Hippocampal formation (tissue), 2 donors: ENCODE data around the gene TMEM30A.

ENCODE experiments used
- DNase-seq, 2 donors: peaks; one replicate each; lab custom pipeline; 2025; lab: John Stamatoyannopoulos, UW

Gene TMEM30A

DNA sequence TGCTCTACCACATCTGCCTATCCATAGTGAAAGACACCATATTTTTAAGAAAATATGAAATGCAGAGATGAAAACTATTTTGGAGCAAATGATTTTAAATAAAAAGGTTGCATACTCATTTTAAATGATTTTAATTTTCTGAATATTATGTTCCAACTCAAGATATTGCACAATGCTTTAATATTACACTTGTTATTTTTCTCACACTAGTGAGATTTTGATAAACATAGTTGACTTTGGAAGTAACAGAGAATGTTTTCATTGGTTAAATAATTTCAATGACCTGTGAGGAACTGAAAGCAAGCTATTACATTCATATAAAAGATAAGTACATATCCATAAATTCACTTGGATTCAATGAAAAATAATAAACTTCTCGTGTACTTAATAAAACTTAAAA is 7.2 kb upstream of the TMEM30A start:
- no peak for DNase-seq

DNA sequence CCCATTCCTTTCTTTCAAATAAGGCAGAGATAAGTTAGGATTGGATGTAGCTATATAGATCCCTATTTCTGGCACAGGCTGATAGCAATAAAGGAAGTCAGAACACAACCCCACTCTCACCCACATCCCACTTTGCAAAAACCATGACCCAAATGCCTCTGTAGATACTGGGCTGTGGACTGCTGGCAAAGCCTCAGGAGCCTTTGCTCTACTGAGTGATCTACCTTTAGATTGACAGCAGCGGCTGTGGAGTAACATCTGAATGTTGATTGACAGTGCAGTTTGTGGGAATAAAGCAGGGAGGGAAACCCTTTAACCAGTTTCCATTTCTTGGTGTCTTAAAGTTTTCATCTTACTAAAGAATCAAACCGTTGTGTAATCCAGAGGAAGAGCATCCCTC is 6.7 kb upstream of the TMEM30A start:
- DNase-seq = no peak

DNA sequence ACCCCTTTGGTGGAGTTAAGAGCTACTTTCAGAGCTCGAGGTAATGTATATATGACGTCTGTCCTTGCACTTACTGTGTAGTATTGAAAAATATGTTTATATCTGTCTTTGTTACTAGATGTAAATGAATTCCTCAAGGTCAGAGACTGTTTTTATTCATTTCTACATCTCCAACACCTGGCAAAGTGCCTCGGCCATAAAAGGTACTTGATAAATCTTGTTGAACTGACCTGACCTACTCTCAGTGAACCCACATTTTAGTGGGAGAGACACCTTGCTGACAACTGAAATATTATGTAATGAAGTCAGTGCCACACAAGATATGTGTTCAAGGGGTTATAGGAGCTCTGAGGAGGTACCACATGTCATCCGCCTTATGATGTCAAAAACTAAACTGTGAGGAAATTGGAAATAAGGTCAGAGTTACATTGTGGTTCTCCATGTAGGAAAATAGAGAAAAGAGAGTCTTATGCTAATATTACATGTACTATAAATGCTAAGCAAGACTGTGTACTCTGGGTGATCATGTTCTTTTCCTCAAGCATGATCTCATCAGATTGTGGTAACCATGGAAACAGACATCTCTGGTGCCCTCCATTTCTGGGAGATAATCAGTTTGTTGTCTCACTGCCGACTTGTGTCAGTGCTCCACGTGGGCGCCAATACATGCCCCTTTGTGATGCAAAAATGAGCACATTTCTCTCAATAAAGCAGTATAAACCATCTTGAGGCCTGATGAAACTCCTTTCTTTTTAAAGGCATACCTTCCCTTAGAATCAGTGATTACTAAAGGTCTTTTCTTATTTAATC is 5.7 kb upstream of the TMEM30A start:
- DNase-seq = peak; percentile 35 to 86

DNA sequence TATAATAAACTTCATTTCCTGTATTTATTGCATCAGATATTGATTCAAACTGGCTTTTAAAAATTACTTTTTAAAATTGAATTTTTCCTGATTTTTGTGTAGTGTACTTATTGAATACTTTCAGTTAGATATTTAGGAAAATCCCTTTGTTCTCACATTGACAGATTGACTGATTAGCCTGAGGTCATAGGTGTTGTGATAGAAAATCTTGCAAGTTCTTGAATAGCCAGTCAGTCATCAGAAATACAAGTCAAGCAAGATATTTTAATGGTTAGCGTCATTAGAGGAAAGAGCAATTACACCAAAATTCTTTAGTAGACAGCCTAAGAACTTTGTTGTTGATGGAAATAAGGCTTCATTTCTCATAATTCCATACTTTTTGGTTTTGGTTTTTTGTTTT is 3.4 kb upstream of the TMEM30A start:
- no peak for DNase-seq

DNA sequence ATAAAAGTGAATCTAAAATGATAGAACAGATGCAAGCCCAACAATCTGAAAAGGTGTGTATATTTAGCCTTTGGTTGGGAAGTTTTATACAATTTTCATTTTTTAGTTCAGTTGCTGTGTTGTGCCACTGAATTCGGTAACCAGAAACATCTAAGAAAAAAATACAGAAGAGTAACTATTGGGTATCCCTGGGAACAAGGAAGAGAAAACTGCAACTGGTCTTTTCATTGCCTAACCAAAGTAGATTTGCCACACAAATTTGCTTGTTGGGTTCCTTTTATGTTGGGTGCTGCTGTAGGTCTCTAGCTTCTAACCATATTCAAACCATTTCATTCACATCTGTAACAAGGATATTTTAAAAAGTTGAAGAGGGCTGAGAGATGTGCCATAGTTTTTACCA is 2.8 kb upstream of the TMEM30A start:
- DNase-seq = no peak

DNA sequence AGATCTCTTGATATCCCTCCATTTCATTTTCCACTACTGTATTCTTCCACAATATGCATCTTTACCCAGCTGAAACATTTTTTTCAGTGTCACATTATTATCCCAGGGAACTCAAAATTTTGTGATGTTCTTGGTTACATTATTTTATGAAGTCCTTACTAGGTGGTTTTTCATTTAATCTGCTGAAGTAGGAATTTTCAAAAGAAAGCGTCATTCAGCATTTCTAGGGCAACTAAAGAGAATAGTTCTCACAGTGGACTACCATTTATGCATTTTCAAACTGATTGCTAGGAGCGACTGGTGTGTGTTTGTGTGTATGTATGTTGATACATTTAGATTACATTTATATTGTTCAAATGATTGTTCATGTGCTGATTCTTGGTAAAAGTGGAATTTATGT is 2.4 kb upstream of the TMEM30A start:
- DNase-seq = no peak

DNA sequence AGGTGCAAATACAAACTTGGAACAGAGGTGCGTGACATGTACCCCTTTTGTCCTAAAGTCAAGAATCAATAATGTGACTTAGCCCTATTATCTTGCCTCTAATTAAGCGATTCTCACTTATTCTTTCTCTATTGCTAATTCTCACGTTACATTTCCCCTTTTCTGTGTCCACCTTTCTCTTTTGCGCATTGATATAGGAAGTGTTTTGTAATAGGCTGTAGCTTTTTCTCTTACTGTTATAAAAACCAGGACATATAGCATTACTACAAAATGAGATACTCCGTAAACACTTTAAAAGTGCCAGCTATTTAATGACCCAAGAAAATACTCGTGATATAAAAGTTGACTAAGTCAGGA is 669 bp upstream of the TMEM30A start:
- DNase-seq = peak in 1 of 2 donors; percentile 44

DNA sequence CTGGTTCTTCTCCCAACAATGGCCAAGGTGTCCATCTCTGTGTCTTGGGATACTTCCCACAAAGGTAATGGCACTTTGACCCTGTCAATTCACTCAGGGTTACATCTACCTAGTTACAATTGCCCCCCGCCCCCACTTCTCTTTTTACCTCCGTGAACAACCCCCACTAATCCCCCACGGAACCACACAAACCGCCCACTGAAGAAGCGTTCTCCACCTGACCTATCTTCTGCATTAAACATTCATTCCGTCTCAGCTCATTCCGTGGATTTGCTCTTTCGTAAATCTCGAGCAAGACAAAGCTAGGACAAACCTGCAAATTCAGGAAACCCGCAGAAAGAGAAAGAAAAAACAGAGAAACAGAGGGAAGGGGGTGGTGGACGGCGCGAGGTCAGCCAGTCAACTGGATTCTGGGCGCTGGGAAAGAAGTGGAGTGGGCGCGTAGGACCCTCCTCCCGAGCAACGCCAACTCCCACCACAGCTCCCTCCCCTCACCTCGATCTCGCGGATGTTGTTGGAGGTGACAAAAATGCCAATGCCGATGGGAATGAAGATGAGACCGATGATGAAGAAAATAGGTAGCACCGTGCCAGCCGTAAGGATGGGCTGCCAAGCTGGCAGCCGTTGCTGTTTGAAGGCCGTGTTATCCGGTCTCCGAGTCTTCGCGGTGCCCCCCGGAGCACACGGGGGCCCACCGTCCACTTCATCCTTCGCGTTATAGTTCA is 523 bp downstream of the TMEM30A start:
- no peak for DNase-seq

DNA sequence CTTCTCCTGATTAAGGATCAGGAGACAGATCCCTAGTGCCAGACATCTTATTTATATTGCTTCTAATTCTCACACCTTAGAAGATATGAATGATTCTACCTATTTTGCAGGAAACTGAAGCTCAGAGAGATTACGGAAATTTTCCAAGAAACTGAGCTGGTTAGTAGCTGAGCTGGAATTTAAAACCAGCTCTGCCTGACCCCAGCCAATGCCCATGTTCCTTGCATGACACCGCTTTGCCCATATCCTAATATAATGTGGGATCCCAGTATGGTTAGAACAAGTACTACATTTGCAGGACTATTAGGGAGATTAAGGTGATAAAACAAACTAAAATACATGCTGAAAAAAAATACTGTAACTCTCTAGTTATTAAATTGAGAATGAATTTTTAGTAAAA is 1.9 kb downstream of the TMEM30A start:
- DNase-seq = no peak

DNA sequence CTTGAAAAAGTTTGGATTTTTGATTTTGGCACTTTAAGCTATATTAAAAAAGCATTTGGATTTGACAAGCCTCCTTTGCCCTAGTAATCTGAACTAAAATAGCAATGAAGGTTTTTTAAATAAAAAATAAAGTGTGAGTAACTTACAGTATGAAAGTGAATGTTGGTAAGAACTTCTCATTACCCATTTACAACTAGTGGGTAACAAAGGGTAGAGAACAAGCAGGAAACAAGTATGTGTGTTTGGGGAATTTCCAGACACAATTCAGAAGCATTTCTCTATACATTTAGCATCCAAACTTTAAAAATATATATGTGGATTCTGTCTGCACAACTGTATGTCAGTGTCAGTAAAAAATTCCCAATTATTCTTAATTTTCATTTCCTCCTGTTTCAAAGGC is 2.9 kb downstream of the TMEM30A start:
- no peak for DNase-seq

DNA sequence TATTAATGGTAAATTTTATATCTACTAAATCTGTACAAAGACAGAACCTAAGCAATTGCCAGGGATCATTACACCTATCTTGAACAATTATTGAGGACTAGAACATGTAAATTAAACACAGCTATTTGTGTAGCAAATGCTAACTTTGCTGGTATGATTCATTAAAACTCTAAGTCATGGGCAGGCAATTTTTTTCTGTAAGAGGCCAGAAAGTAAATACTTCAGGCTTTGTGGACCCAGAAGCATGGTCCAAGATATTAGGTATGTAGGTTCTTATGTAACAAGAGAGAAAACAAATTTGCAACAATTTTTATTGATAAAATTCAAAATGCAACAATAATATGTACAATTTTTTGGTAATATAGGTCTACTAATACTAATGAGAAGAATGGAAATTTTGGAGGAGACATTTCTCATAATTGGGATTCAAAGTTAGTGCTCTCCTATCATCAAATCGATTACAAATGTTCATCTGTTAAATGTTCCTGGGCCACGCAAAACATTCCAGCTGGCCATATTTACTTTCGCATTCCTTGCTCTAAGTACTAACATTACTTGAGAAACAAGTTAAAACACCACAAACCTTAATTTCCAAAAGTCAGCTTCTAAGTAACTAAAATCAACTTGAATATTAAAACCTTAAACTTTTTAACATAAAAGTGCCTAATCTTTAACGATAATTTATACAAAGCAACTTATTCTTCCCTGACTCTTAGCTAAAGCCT is 4.3 kb downstream of the TMEM30A start:
- DNase-seq = no peak

DNA sequence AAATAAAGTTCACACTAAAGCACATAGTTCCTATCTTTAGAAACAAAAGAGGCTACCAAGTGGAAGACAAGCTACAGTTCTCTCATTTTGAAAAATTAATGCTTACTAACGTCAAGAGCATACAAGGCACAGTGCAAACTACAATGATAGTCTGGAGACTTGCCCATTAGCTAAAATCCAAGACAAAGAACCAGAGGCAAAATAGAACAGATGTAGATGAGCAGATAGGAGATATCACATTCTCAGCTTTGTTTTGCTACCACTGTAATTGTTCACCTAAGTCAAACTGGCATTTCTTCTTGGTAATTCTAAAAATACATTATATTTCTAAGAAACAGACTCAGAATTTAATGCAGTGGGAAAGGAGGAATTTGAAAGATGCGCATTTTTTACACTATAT is 5.2 kb downstream of the TMEM30A start:
- DNase-seq = no peak

DNA sequence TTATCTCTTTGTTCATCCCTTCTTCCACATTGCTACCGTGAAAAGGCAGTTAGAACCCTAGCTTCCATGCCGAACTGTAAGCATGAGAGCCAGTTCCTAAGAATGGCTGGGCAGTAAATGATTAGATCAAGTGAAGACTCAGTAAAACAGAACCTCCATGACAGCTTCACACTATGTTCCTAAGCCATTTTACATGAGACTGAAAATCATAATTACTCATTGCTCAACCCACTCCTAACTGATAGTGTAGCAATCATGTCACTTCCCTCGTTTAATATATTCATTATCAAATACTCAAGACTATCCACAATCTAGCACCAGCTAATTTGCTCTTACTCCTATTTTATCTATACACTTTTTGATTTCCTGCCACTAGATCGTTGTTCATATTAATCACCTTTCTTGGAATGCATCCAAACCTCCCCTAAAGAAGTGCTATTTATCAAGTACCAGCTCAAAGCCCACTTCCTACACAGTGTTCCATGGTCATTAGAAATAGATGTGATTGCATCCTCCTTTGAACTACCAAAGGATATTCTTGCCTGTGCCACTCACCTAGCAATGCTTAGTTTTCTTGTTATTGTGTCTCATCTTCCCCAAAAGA is 6.0 kb downstream of the TMEM30A start:
- no peak for DNase-seq

DNA sequence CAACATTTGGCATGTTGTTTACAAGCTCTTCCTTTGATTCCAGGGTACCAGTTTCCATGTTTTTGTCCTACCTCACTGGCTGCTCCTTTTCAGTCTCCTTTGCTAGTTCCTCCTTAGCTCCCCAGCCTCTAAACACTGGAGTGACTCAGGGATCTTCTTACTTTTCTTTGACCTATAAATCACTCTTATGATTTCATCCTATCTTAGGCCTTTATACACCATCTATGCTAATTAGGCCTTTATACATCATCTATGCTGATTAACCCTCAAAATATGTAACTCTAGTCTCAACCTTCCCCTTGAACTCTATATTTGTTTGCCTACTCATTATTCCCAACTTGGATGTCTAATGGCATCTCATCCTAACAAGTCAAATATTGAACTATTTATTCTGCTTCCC is 9.5 kb downstream of the TMEM30A start:
- DNase-seq = no peak

DNA sequence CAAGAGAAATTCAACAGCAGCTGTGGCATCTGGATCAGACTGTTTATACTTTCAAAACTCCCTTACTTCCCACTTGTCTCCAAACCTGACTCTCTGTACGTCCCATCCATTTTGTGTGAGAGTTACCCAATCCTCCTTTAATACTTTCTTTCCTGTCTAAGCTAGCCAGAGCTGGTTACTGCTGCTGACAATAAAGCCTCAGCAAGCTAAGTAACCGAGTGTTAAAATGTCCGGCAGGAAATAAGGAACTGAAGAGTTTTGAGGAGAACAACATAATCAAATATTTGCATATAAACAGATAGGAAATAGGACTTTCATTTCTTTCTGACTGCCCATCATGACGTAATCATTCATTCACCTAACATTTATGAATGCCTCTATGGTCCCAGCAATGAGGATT is 11.6 kb downstream of the TMEM30A start:
- DNase-seq = no peak

DNA sequence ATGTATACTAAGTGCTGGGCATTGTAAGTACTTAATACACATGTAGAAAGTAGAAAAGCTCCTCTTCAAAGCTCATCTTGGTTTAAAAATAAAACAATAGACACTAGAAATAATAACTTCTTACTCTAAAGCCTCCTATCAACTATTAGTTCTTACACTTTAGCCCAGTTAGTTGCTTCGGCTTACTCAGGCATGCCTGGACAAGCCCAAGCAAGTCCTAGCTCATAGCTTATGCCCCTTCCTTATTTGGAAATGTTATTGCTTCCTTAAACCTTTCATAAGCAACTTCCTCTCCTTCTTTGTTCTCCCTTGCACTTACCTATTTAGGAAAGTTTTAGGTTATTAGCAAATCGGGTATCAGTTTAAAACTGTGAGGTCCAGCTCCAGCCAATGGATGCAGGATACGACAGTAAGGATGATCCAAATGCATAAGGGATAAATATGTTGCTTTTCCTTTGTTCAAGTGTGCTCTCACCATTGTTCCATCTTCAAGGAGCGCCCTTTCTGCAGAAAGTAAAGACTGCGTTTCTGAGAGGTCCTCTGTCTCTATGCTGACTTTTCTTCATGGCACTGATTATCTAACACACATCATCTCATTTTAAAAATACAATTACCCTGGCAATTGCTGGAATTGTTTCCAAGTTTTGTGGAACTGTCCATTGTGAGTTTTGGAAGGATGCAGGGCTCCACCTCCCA is 12.3 kb downstream of the TMEM30A start:
- no peak for DNase-seq

DNA sequence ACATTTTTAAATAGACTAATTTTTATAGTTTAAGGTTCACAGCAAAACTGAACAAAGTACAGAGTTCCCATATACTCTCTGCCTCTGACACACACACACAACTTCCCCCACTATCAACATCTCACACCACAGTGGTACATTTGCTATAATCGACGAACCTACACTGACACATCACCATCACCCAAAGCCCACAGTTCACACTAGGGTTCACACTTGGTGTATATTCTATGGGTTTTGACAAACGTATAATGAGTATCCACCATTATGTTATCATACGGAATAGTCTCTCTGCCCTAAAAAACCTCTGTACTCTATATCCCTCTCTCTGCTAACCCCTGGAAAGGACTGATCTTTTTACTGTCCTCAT is 15.6 kb downstream of the TMEM30A start:
- no peak for DNase-seq

DNA sequence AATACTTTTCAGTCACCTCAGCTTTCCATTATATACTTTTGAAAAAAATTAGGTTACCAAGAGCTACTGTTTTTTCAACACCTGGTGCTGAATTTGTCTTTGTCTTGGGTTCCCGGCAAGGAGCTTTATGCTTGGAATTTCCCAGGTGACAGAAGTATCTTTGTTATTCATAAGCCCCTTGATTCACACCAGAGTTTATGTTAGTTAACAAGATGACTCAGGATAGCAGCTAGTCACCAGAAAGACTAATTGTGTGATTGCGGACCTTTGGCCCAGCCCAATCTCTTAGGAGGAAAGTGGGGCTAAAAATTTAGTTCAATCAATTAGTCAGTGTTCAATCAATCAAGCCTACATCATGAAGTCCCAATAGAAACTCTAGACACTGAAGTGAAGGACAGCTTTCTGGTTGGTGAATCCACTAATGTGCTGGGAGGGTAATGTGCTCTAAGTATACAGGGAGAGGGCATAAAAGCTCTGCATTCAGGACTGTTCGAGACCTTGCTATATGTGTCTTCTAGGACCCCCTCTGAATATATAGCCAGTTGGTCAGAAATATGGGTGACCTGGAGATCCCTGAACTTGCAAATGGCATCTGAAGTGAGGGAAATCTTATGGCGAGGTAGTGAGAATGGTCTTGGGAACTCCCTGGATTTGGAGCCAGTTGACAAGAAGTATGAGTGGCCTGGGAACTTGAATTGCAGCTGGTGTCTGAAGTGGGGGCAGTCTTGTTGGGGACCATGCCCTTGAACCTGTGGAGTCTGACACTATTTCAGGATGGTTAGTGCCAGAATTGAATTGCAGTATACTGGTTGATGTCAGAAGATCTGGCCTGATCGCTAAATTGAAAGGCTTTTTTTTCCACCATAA is 16.2 kb downstream of the TMEM30A start:
- DNase-seq = no peak

DNA sequence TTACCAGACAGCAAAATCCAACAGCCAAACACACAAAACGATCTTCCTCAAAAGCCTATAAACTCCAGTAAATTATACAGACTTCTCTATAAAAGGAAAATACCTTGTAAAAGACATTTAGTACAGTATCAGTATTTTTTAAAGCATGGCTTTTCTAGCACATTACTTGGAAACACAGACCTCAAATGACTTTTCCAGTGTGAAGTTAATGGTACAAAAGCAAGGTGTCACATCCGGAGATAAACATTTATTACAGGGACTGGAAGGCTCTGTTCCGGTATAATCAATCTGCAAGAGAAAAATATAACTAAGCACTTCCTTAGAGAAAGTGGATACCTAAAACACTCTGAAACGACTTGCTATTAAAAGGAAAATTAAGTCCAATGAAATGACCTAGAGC is 17.1 kb downstream of the TMEM30A start:
- DNase-seq = no peak

DNA sequence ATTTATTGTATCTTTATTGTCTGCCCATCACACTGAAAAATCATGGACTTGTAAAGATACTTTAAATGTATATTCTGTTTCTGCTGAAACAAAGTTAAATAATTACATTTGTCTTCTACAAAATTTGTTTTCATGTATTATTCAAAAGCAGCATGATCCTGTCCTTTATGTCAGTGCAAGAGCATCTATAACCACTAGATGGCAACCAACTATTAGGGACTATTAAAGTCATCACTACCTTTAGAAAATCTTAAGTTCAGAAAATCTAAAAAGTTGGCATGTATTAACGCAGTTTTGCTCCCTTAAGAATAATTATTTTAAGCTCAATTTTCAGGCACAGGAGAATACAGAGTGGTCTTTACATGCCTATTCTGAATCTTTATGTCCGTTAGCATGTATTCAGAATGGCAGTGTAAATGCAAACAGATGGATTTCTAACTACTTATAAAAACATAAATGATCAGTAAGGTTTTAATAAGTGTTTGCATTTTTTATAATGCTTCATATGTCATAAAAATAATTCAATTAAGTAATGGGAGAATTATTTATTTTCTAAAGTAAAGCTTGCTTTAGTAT is 17.8 kb downstream of the TMEM30A start:
- peak in 1 of 2 donors; percentile 64 for DNase-seq

DNA sequence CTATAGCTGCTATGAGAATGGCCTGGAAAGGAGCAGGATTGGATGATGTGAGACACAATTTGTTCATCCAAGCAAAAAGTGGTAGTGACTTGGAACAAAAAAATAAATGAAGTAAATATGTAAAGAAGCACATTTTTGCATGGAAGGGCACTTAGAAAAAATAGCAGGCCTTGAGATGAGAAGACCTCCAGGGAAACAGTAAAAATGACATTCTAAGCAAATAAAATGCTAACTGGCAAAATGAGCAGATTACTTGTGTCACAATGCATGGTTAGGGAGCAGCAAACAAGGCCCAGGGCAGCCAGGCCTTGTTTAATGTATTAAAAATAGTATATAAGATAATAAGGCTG is 21.2 kb downstream of the TMEM30A start:
- DNase-seq = no peak
